H9 (cell line): ENCODE measurements around the gene UQCR10. TPM values are rescaled to one million over a fixed set of nuclear protein-coding genes. Genes with fewer than 3 reads are reported as not detected.

ENCODE experiments used
- DNase-seq: peaks from one replicate; pipeline ENCODE4 v3.0.0-alpha.2; 2017
- H2AFZ ChIP-seq: one replicate; pipeline ENCODE4 v1.6.1; 2013; ENCODE audit warnings: mild to moderate bottlenecking, low read length, control low read depth, moderate library complexity
- H2AK5ac ChIP-seq: 2 replicates; pipeline ENCODE4 v1.6.1; 2013; ENCODE audit warnings: low read length, control low read depth, mixed read lengths; ENCODE audit not compliant: insufficient read length
- H2BK120ac ChIP-seq: one replicate; pipeline ENCODE4 v1.6.1; 2013; ENCODE audit warnings: low read depth, mild to moderate bottlenecking, low read length, control low read depth, inconsistent platforms; ENCODE audit not compliant: poor library complexity, severe bottlenecking
- H2BK12ac ChIP-seq: 2 replicates; pipeline ENCODE4 v1.6.1; 2013; ENCODE audit warnings: low read length, control low read depth, mixed read lengths, low read depth; ENCODE audit not compliant: insufficient read length
- H2BK15ac ChIP-seq: 2 replicates; pipeline ENCODE4 v1.6.1; 2013; ENCODE audit warnings: low read depth, low read length, control low read depth
- H2BK20ac ChIP-seq: one replicate; pipeline ENCODE4 v1.6.1; 2013; ENCODE audit warnings: low read depth, mild to moderate bottlenecking, low read length, control low read depth, inconsistent platforms; ENCODE audit not compliant: poor library complexity, severe bottlenecking
- H2BK5ac ChIP-seq: 2 replicates; pipeline ENCODE4 v1.6.1; 2013; ENCODE audit warnings: low read length, control low read depth, mixed read lengths; ENCODE audit not compliant: insufficient read length
- H3K14ac ChIP-seq: 2 replicates; pipeline ENCODE4 v1.6.1; 2013; ENCODE audit warnings: low read length, control low read depth; ENCODE audit not compliant: insufficient read depth
- H3K18ac ChIP-seq: 2 replicates; pipeline ENCODE4 v1.6.1; 2013; ENCODE audit warnings: low read depth, mild to moderate bottlenecking, mixed read lengths, low read length, control low read depth; ENCODE audit not compliant: insufficient read length
- H3K23ac ChIP-seq: 2 replicates; pipeline ENCODE4 v1.6.1; 2013; ENCODE audit warnings: low read length, control low read depth, mixed read lengths, low read depth; ENCODE audit not compliant: insufficient read length
- H3K23me2 ChIP-seq: 2 replicates; pipeline ENCODE4 v1.6.1; 2013; ENCODE audit warnings: low read depth, mild to moderate bottlenecking, mixed read lengths, low read length, control low read depth; ENCODE audit not compliant: insufficient read length, poor library complexity, severe bottlenecking
- H3K27ac ChIP-seq: 2 replicates; pipeline ENCODE4 v1.5.1; 2013; ENCODE audit warnings: low read length, control low read depth, mixed read lengths, low read depth; ENCODE audit not compliant: insufficient read length
- H3K27me3 ChIP-seq: 2 replicates; pipeline ENCODE4 v1.6.1; 2013; ENCODE audit warnings: low read length, control low read depth, inconsistent platforms; ENCODE audit not compliant: insufficient read depth
- H3K4ac ChIP-seq: 2 replicates; pipeline ENCODE4 v1.6.1; 2013; ENCODE audit warnings: low read depth, mild to moderate bottlenecking, control low read depth, inconsistent platforms, low read length, moderate library complexity
- H3K4me1 ChIP-seq: 2 replicates; pipeline ENCODE4 v1.6.1; 2013; ENCODE audit warnings: low read length, control low read depth, inconsistent platforms; ENCODE audit not compliant: insufficient read depth
- H3K4me2 ChIP-seq: 2 replicates; pipeline ENCODE4 v1.6.1; 2013; ENCODE audit warnings: low read length, control low read depth, mixed read lengths; ENCODE audit not compliant: insufficient read length, insufficient read depth
- H3K56ac ChIP-seq: 2 replicates; pipeline ENCODE4 v1.6.1; 2013; ENCODE audit warnings: low read depth, mild to moderate bottlenecking, mixed read lengths, low read length, control low read depth; ENCODE audit not compliant: insufficient read length
- H3K79me1 ChIP-seq: 2 replicates; pipeline ENCODE4 v1.6.1; 2013; ENCODE audit warnings: low read depth, mild to moderate bottlenecking, moderate library complexity, low read length, control low read depth, inconsistent platforms; ENCODE audit not compliant: insufficient read depth, poor library complexity, severe bottlenecking
- H3K79me2 ChIP-seq: 2 replicates; pipeline ENCODE4 v1.6.1; 2013; ENCODE audit warnings: low read length, control low read depth, inconsistent platforms; ENCODE audit not compliant: insufficient read depth
- H3K9ac ChIP-seq: 2 replicates; pipeline ENCODE4 v1.6.1; 2013; ENCODE audit warnings: low read length, control low read depth, mixed read lengths; ENCODE audit not compliant: insufficient read length; ENCODE audit errors: extremely low read depth
- H3K9me3 ChIP-seq: one replicate; pipeline ENCODE4 v1.6.1; 2013; ENCODE audit warnings: low read depth, low read length, inconsistent platforms; ENCODE audit not compliant: control insufficient read depth
- H3T11ph ChIP-seq: one replicate; pipeline ENCODE4 v1.6.1; 2013; ENCODE audit warnings: mild to moderate bottlenecking, low read length, control low read depth, inconsistent platforms
- H4K20me1 ChIP-seq: one replicate; pipeline ENCODE4 v1.6.1; 2013; ENCODE audit not compliant: control insufficient read depth, insufficient read length, insufficient read depth
- H4K5ac ChIP-seq: 2 replicates; pipeline ENCODE4 v1.6.1; 2013; ENCODE audit warnings: low read depth, mild to moderate bottlenecking, mixed read lengths, low read length, control low read depth; ENCODE audit not compliant: insufficient read length
- H4K8ac ChIP-seq: replicated peaks from 2 replicates; pipeline ENCODE4 v1.6.1; 2013; ENCODE audit warnings: low read length, control low read depth, mixed read lengths, low read depth; ENCODE audit not compliant: insufficient read length
- H4K91ac ChIP-seq: 2 replicates; pipeline ENCODE4 v1.6.1; 2013; ENCODE audit warnings: low read depth, mild to moderate bottlenecking, moderate library complexity, mixed read lengths, low read length, control low read depth; ENCODE audit not compliant: insufficient read length
- H3K27ac Mint-ChIP-seq, 3 experiments: 2 replicates in 2 of 3; 3 replicates in 1 of 3; pipeline ENCODE4 v1.8.0; 2020 to 2021; ENCODE audit warnings: mixed read lengths in 3 of 3, mild to moderate bottlenecking in 1 of 3, moderate library complexity in 1 of 3
- H3K27me3 Mint-ChIP-seq: 2 replicates; pipeline ENCODE4 v1.8.0; 2021; ENCODE audit warnings: low read depth, mild to moderate bottlenecking, moderate library complexity, mixed read lengths
- H3K36me3 Mint-ChIP-seq, 3 experiments: 2 replicates in 2 of 3; 3 replicates in 1 of 3; pipeline ENCODE4 v1.8.0; 2020 to 2021; ENCODE audit warnings: low read depth in 3 of 3, mixed read lengths in 3 of 3; ENCODE audit not compliant: insufficient read depth in 1 of 3
- H3K4me1 Mint-ChIP-seq, 2 experiments: 2 replicates each; pipeline ENCODE4 v1.8.0; 2020; ENCODE audit warnings: mixed read lengths in 2 of 2
- H3K4me3 Mint-ChIP-seq, 2 experiments: 2 replicates in 1 of 2; 3 replicates in 1 of 2; pipeline ENCODE4 v1.8.0; 2020 to 2021; ENCODE audit warnings: mild to moderate bottlenecking in 2 of 2, mixed read lengths in 2 of 2, moderate library complexity in 1 of 2
- H3K9me3 Mint-ChIP-seq, 2 experiments: 2 replicates in 1 of 2; 3 replicates in 1 of 2; pipeline ENCODE4 v1.8.0; 2020; ENCODE audit warnings: mild to moderate bottlenecking in 2 of 2, mixed read lengths in 2 of 2, moderate library complexity in 1 of 2
- WGBS: extraction: QIAGEN DNeasy Blood & Tissue Kit; methylation state at CpG from one replicate; pipeline ENCODE4 v1.1.7; 2013; ENCODE audit warnings: missing lambda C conversion rate, low lambda C conversion rate, mixed read lengths; ENCODE audit not compliant: insufficient read length; ENCODE audit errors: extremely low coverage; 5-methylcytosine and 5-hydroxymethylcytosine counted together
- total RNA-seq: library from RNA; stranded (reverse); gene quantifications from 2 replicates; pipeline ENCODE4 v1.2.1, GENCODE V29; 2021
- TF ChIP-seq, protein P1 (sequence below): fragments of 200-600 bp; sonication (generic); conservative IDR thresholded peaks from 3 replicates; pipeline ENCODE4 v1.8.0; 2021; ENCODE audit warnings: antibody characterized with exemption, mild to moderate bottlenecking

UQCR10 gene
- total RNA-seq, 1 experiment from 2014 or later, result 124 TPM

DNA sequence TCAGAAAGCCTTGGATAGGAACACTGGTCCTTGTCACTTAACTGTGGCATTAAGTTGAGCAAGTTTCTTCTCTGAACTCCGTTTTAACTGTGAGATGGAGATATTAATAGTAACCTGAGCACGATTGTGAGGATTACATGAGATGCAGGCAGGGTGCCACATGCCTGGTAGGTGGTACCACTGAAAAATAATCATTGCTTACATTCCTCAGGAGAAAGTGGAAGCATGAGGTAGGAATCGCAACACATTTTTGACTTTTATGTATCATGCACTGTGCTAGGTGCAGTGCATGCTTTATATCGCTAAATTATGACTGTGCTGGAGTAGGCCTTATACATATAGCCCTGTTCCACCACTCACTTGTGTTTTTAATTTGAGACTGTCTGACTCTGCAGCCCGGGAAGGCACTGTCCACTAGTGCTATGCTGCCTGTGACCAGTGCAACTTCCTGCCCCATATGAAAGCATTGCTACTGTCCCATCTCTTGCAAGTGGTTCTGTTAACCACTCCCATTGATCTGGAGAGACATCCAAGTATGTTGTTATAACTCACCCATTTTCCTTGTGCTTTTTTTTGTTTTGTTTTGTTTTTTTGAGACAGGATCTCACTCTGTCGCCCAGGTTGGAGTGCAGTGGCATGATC, 1.0 kb downstream of the UQCR10 start:
- peaks cover 2% of the 10 kb centered on the region; the same call in 1 of the 2 replicates for H3K4me1 ChIP-seq
- Mint-ChIP-seq H3K27ac (peak overlapping the region; percentile 40 to 100 (median 99); a peak in 2 of 7 replicates), H3K36me3 (peaks cover 12 to 29% (median 24%) of the 10 kb centered on the region in 3 experiments; a peak in 6 of 7 replicates), H3K27me3 (peaks cover 5% of the 10 kb centered on the region; the same call in 1 of the 2 replicates), H3K4me1 (peaks cover 15 to 17% of the 10 kb centered on the region in 2 experiments), H3K4me3 (peak overlapping the region; percentile 100), H3K9me3 (no peaks in the 10 kb centered on the region)
- H3K27me3 ChIP-seq, result no peaks in the 10 kb centered on the region
- TF ChIP-seq, protein P1, sequence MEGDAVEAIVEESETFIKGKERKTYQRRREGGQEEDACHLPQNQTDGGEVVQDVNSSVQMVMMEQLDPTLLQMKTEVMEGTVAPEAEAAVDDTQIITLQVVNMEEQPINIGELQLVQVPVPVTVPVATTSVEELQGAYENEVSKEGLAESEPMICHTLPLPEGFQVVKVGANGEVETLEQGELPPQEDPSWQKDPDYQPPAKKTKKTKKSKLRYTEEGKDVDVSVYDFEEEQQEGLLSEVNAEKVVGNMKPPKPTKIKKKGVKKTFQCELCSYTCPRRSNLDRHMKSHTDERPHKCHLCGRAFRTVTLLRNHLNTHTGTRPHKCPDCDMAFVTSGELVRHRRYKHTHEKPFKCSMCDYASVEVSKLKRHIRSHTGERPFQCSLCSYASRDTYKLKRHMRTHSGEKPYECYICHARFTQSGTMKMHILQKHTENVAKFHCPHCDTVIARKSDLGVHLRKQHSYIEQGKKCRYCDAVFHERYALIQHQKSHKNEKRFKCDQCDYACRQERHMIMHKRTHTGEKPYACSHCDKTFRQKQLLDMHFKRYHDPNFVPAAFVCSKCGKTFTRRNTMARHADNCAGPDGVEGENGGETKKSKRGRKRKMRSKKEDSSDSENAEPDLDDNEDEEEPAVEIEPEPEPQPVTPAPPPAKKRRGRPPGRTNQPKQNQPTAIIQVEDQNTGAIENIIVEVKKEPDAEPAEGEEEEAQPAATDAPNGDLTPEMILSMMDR, result no peak
- no peak overlapping the region for H2BK120ac ChIP-seq
- no peak for DNase-seq
- no peak overlapping the region for H4K5ac ChIP-seq
- peaks cover 7% of the 10 kb centered on the region; the same call in 1 of the 2 replicates for H3K79me2 ChIP-seq
- H3T11ph ChIP-seq, result no peak overlapping the region
- no peak overlapping the region for H2BK15ac ChIP-seq
- no peak overlapping the region for H2BK12ac ChIP-seq
- no peak overlapping the region for H3K23ac ChIP-seq
- no peaks in the 10 kb centered on the region for H3K9me3 ChIP-seq
- H2AK5ac ChIP-seq, result no peak overlapping the region
- H4K8ac ChIP-seq, result no peak overlapping the region
- H4K91ac ChIP-seq, result no peak overlapping the region
- H3K4ac ChIP-seq, result no peak overlapping the region
- WGBS, result no CpG with 5 or more reads among the region's 6 CpGs
- peak overlapping the region; percentile 90 for H3K4me2 ChIP-seq
- H4K20me1 ChIP-seq, result no peaks in the 10 kb centered on the region
- no peak overlapping the region for H3K27ac ChIP-seq
- H2BK20ac ChIP-seq, result no peak overlapping the region
- H3K18ac ChIP-seq, result no peak overlapping the region
- H3K9ac ChIP-seq, result peak overlapping the region; percentile 100
- no peaks in the 10 kb centered on the region for H3K79me1 ChIP-seq
- H2BK5ac ChIP-seq, result no peak overlapping the region
- H2AFZ ChIP-seq, result no peak overlapping the region
- H3K23me2 ChIP-seq, result peaks cover 13% of the 10 kb centered on the region
- H3K56ac ChIP-seq, result no peak overlapping the region
- no peak overlapping the region for H3K14ac ChIP-seq
